GM06990 (cell line): Measurements from ENCODE around the gene IFI27L1.

Experiments used
- DNase-seq: peaks from one replicate; pipeline ENCODE4 v3.0.0-alpha.2; 2011; ENCODE audit not compliant: insufficient read length; ENCODE audit errors: extremely low read depth
- H3K27me3 ChIP-seq: replicated peaks from 2 replicates; pipeline ENCODE4 v1.6.0; 2011; ENCODE audit warnings: low read length; ENCODE audit not compliant: control insufficient read depth, insufficient read depth
- H3K36me3 ChIP-seq: 2 replicates; pipeline ENCODE4 v1.5.1; 2011; ENCODE audit warnings: low read length; ENCODE audit not compliant: control insufficient read depth, insufficient read depth
- H3K4me3 ChIP-seq: replicated peaks from 2 replicates; pipeline ENCODE4 v1.5.1; 2011; ENCODE audit warnings: low read depth, mild to moderate bottlenecking, control low read depth, low read length
- TF ChIP-seq, protein P1 (sequence below): IDR thresholded peaks from 2 replicates; pipeline ENCODE4 v1.5.1; 2011; ENCODE audit warnings: low read length, control low read depth, mild to moderate bottlenecking, inconsistent platforms; ENCODE audit not compliant: insufficient read depth, poor library complexity, severe bottlenecking

IFI27L1 gene

GRCh38 chr14:94142836-94143235 is 61.7 kb downstream of the IFI27L1 start:
- TF ChIP-seq, protein P1, sequence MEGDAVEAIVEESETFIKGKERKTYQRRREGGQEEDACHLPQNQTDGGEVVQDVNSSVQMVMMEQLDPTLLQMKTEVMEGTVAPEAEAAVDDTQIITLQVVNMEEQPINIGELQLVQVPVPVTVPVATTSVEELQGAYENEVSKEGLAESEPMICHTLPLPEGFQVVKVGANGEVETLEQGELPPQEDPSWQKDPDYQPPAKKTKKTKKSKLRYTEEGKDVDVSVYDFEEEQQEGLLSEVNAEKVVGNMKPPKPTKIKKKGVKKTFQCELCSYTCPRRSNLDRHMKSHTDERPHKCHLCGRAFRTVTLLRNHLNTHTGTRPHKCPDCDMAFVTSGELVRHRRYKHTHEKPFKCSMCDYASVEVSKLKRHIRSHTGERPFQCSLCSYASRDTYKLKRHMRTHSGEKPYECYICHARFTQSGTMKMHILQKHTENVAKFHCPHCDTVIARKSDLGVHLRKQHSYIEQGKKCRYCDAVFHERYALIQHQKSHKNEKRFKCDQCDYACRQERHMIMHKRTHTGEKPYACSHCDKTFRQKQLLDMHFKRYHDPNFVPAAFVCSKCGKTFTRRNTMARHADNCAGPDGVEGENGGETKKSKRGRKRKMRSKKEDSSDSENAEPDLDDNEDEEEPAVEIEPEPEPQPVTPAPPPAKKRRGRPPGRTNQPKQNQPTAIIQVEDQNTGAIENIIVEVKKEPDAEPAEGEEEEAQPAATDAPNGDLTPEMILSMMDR, result no peak
- Histone ChIP-seq H3K27me3 (no peaks in the 10 kb centered on the region; the same call in 1 of the 2 replicates), H3K36me3 (no peaks in the 10 kb centered on the region), H3K4me3 (no peak overlapping the region)
- DNase-seq, result no peak

- no peak overlapping the region for H3K4me3 ChIP-seq
- TF ChIP-seq, protein P1, result peak; percentile 48
- DNase-seq, result no peak
- no peaks in the 10 kb centered on the region for H3K36me3 ChIP-seq
- no peaks in the 10 kb centered on the region; the same call in 1 of the 2 replicates for H3K27me3 ChIP-seq
These were observed 62.1 kb downstream of the IFI27L1 start for GRCh38 chr14:94143239-94143638.

GRCh38 chr14:94143711-94144110 is 62.6 kb downstream of the IFI27L1 start:
- Histone ChIP-seq H3K27me3 (no peaks in the 10 kb centered on the region), H3K4me3 (no peak overlapping the region), H3K36me3 (no peaks in the 10 kb centered on the region)
- DNase-seq, result no peak
- TF ChIP-seq, protein P1, result no peak

GRCh38 chr14:94144765-94145164 is 63.7 kb downstream of the IFI27L1 start:
- Histone ChIP-seq H3K4me3 (no peak overlapping the region), H3K27me3 (no peaks in the 10 kb centered on the region), H3K36me3 (no peaks in the 10 kb centered on the region)
- TF ChIP-seq, protein P1, result no peak
- no peak for DNase-seq

DNA sequence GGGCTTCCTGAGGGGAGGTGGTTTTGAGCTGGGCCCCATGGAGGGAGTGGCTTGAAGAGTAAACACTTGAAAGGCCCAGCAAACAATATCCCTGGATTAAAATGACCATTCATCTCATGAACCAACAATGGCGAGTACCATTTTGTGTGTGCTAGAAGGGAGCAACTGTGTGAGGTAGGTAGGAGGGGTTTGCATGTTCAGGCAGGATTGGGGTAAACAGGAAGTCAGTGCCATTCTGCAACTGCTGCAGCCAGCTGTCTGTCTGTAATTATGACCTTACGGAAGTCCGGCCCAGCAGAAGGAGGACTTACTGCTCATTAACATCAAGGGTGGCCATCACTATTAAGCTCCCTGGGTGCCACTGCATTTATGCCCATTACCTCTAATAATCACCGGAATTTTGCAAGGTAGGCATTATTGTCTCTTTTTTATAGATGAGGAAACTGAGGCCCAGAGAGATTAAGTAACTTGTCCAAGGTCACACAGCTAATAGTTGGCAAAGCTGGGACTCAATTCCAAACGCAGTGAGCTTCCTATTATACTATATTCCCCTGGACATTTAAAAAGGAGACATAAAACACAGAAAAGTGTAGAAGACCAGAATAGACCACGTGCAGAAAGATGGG is 64.9 kb downstream of the IFI27L1 start:
- TF ChIP-seq, protein P1, result no peak
- no peak for DNase-seq
- Histone ChIP-seq H3K27me3 (no peaks in the 10 kb centered on the region), H3K36me3 (no peaks in the 10 kb centered on the region), H3K4me3 (no peak overlapping the region)
